ENCODE data around the gene TMA7.

The TMA7 gene

DNA sequence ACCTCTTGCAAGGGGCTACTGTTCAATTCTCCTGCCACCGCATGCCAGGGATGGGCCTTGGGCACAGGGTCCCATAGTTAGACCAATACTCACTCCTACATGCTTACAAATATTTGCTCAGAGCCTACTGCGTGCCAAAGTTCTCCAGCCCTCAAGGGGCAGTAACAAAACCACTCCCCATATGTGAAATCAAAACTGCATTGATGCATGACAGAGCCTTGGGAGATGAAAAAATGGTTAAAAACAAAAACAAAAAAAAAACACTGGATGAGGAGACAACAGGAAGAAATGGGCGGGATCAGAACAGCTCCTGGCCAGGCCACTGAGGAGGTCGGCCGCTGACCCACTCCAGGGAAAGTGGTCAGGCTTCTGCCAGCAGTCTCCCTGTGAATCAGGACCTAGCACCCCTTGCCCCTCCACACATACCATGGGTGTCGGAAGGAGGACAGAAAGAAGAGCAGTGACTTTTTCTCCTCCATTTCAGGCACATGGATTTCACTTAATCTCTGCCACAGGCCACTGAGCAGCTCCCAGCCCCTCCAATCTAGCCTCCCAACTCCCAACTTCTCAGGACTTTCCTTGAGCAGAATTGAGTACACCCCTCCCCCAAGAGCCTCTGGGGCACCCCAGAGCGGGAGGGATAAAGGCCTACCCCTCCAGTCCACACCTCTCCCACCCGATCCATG lies 13.0 kb upstream of the TMA7 start:
- Histone ChIP-seq H3K27me3 (ENCODE audit: control insufficient read depth, insufficient read depth, low read length) (no peaks in the 10 kb centered on the region), H3K9me3 (ENCODE audit: control insufficient read depth, insufficient read depth, low read length) (no peaks in the 10 kb centered on the region), H3K27ac (ENCODE audit: low read depth, low read length) (no peak overlapping the region), H3K4me1 (ENCODE audit: control insufficient read depth, insufficient read depth, low read length) (peaks cover 20% of the 10 kb centered on the region), H3K4me3 (ENCODE audit: low read depth, low read length) (peak overlapping the region; percentile 87; the same call in 1 of the 2 replicates), H3K36me3 (ENCODE audit: control insufficient read depth, insufficient read depth, low read length) (peaks cover 39% of the 10 kb centered on the region), H3K9ac (ENCODE audit: low read depth, low read length) (no peak overlapping the region)

DNA sequence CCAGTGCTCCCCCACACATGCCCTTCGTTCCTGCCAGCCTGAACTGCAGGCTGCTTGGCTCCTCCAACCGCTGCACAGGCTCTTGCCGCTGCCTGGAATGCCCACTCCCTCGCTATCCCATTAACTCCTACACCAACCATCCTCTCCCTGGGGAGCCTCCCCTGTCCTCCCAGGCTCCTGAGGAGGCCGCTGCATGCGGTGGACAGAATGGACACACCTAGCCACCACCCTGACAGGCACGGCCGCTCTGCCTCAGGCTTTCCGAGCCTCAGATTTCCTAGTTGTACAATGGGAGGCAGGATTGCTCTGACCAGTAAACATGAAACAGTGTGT lies 12.5 kb upstream of the TMA7 start:
- H3K9ac ChIP-seq (ENCODE audit: low read depth, low read length) = no peak overlapping the region
- peaks cover 39% of the 10 kb centered on the region for H3K36me3 ChIP-seq (ENCODE audit: control insufficient read depth, insufficient read depth, low read length)
- peak overlapping the region; percentile 87 for H3K4me3 ChIP-seq (ENCODE audit: low read depth, low read length)
- no peaks in the 10 kb centered on the region for H3K9me3 ChIP-seq (ENCODE audit: control insufficient read depth, insufficient read depth, low read length)
- H3K27ac ChIP-seq (ENCODE audit: low read depth, low read length) = no peak overlapping the region
- peaks cover 20% of the 10 kb centered on the region for H3K4me1 ChIP-seq (ENCODE audit: control insufficient read depth, insufficient read depth, low read length)
- no peaks in the 10 kb centered on the region for H3K27me3 ChIP-seq (ENCODE audit: control insufficient read depth, insufficient read depth, low read length)

DNA sequence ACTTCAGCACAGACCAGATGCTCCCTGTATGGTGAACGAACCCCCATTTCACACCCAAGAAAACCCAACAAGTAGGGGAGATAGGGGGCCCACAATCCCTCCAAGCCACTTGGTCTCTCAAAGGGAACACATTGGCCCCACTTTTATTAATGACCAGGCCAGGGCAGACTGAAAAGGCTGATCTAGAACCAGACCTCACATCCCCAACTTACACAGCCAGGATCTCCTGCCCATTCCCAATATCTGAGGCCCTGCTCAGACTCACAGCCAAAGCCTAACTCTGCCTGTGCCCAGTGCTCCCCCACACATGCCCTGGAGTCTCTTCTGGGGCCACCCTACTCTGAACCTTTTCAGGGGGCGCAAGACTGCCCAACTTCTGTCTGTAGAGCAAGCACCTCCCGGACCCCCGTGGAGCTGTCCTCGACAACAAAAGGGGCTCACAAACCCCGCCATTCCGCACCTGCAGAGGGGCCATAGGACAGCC lies 11.9 kb upstream of the TMA7 start:
- Histone ChIP-seq H3K9ac (ENCODE audit: low read depth, low read length) (peak overlapping the region; percentile 34), H3K4me1 (ENCODE audit: control insufficient read depth, insufficient read depth, low read length) (peaks cover 20% of the 10 kb centered on the region), H3K9me3 (ENCODE audit: control insufficient read depth, insufficient read depth, low read length) (no peaks in the 10 kb centered on the region), H3K36me3 (ENCODE audit: control insufficient read depth, insufficient read depth, low read length) (peaks cover 37% of the 10 kb centered on the region), H3K27ac (ENCODE audit: low read depth, low read length) (peak overlapping the region; percentile 66), H3K27me3 (ENCODE audit: control insufficient read depth, insufficient read depth, low read length) (no peaks in the 10 kb centered on the region), H3K4me3 (ENCODE audit: low read depth, low read length) (peak overlapping the region; percentile 87)

GRCh38 chr3:48428572-48429316 lies 11.3 kb upstream of the TMA7 start:
- Histone ChIP-seq H3K27me3 (ENCODE audit: control insufficient read depth, insufficient read depth, low read length) (no peaks in the 10 kb centered on the region), H3K9me3 (ENCODE audit: control insufficient read depth, insufficient read depth, low read length) (no peaks in the 10 kb centered on the region), H3K9ac (ENCODE audit: low read depth, low read length) (peak overlapping the region; percentile 91), H3K27ac (ENCODE audit: low read depth, low read length) (peak overlapping the region; percentile 94), H3K36me3 (ENCODE audit: control insufficient read depth, insufficient read depth, low read length) (peaks cover 37% of the 10 kb centered on the region), H3K4me3 (ENCODE audit: low read depth, low read length) (peak overlapping the region; percentile 87), H3K4me1 (ENCODE audit: control insufficient read depth, insufficient read depth, low read length) (peaks cover 20% of the 10 kb centered on the region)

DNA sequence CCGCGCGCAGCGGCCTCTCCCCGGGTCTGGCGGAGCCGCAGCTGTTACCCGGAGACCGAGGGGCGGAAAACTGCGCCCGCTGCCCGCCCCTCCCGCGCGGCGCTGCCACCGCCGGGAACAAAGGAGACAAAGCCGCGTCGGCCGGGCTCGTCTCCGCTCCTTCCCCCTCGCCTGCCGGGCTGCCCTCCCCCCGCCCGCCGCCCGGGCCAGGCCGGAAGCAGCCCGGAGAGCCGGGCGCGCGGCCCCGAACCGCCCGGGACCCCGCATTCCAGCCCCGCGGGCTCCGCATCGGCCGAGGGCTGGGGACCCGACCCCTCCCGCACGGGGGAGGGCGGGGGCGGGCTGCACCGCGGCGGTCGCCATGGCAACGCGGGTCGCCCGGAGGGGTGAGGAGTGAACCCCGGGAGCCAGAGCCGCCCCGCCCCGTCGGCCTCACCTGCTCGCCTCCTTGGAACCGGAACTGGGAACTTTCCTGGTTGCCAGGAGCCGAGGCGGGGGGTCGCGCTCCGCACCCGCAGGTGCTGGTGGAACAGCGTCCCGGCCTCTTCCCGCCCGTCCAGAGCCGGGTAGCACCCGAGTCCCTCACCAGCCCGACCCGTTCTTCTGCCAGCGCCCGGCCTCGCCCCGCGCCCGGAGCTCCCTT lies 10.6 kb upstream of the TMA7 start:
- Histone ChIP-seq H3K27me3 (ENCODE audit: control insufficient read depth, insufficient read depth, low read length) (no peaks in the 10 kb centered on the region), H3K9ac (ENCODE audit: low read depth, low read length) (peak overlapping the region; percentile 91), H3K4me1 (ENCODE audit: control insufficient read depth, insufficient read depth, low read length) (peaks cover 20% of the 10 kb centered on the region), H3K4me3 (ENCODE audit: low read depth, low read length) (peak overlapping the region; percentile 87), H3K9me3 (ENCODE audit: control insufficient read depth, insufficient read depth, low read length) (no peaks in the 10 kb centered on the region), H3K27ac (ENCODE audit: low read depth, low read length) (peak overlapping the region; percentile 94), H3K36me3 (ENCODE audit: control insufficient read depth, insufficient read depth, low read length) (peaks cover 39% of the 10 kb centered on the region)

GRCh38 chr3:48429960-48430707 lies 9.9 kb upstream of the TMA7 start, which contains the start of gene PLXNB1:
Gene PLXNB1, minus strand, starts transcription at chr3:48430086. Its CDS starts 5,475 bp downstream, at chr3:48424611.
- Histone ChIP-seq H3K4me1 (ENCODE audit: control insufficient read depth, insufficient read depth, low read length) (peaks cover 20% of the 10 kb centered on the region), H3K9ac (ENCODE audit: low read depth, low read length) (peak within 1 kb of the TSS; percentile 91), H3K36me3 (ENCODE audit: control insufficient read depth, insufficient read depth, low read length) (peaks cover 37% of the 10 kb centered on the region), H3K27me3 (ENCODE audit: control insufficient read depth, insufficient read depth, low read length) (no peaks in the 10 kb centered on the region), H3K4me3 (ENCODE audit: low read depth, low read length) (peak within 1 kb of the TSS; percentile 87), H3K9me3 (ENCODE audit: control insufficient read depth, insufficient read depth, low read length) (no peaks in the 10 kb centered on the region), H3K27ac (ENCODE audit: low read depth, low read length) (peak within 1 kb of the TSS; percentile 94)

DNA sequence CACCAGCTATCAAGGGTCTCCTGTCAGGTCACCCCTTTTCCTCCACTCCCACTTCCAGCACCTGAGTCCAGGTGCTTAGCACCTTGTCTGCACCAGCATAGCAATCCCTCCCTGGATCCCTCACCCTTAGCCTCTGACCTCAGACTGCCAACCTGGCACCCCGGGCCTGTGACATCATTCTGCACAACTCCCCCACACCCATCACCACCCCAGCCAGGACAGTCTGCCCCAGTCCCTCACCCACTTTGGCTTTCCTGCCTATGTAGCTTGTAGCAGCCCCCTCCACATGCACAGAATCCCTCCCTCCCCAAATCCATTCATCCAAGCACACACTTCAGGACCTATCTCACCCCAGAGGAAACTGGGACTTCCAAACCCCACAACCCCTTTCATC lies 9.4 kb upstream of the TMA7 start:
- peaks cover 35% of the 10 kb centered on the region for H3K36me3 ChIP-seq (ENCODE audit: control insufficient read depth, insufficient read depth, low read length)
- H3K9ac ChIP-seq (ENCODE audit: low read depth, low read length) = peak overlapping the region; percentile 29; the same call in 1 of the 2 replicates
- H3K4me3 ChIP-seq (ENCODE audit: low read depth, low read length) = peak overlapping the region; percentile 87
- H3K27ac ChIP-seq (ENCODE audit: low read depth, low read length) = peak overlapping the region; percentile 94
- no peaks in the 10 kb centered on the region for H3K27me3 ChIP-seq (ENCODE audit: control insufficient read depth, insufficient read depth, low read length)
- H3K4me1 ChIP-seq (ENCODE audit: control insufficient read depth, insufficient read depth, low read length) = peaks cover 21% of the 10 kb centered on the region
- H3K9me3 ChIP-seq (ENCODE audit: control insufficient read depth, insufficient read depth, low read length) = no peaks in the 10 kb centered on the region

GRCh38 chr3:48431224-48432029 lies 8.6 kb upstream of the TMA7 start:
- Histone ChIP-seq H3K27ac (ENCODE audit: low read depth, low read length) (no peak overlapping the region), H3K9ac (ENCODE audit: low read depth, low read length) (no peak overlapping the region), H3K4me1 (ENCODE audit: control insufficient read depth, insufficient read depth, low read length) (peaks cover 23% of the 10 kb centered on the region)

DNA sequence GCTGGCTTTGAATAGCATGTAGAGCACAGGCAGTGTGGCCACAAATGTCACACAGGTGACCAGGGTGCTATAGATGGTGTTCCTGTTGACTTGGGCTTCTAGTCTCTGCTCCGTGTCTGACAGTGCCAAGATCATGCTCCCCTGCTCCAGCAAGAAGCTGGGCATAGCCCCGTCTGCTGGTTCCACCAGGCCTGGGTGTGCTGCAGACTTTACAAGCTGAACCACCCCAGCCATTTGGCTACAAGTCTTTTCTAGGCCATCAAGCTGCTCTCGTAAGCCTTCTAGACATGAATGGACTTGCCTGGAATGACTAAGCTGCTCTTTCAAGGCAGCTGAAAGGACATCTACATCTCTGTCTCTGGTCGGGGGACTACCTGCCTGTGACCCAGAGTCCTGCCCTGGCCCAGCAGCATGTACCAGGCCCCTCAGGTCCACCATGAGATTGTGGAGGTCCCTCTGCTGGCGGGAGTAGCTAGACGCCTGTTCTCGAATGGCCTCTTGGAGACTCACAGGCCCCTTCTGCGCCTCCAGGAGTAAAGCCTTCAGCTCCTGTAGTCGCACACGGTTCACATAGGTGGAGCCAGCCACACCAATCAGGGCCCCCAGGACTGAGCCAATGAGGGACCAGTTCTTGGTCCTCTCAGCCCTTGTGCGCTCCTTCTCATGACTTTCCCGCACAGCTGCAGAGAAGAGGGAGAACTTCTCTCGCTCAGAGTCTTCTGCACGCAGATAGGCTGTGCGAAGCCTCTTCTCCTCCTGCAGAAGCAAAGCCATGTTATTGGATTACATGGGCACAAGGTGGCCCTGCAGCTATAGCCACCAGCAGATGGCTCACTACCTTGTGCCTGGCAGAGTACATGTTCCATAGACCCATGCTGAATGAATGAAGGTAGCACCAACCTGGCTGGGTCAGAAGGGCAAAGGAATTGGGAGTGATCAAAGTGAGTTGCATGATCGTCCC lies 7.4 kb upstream of the TMA7 start:
- Histone ChIP-seq H3K36me3 (ENCODE audit: control insufficient read depth, insufficient read depth, low read length) (peaks cover 35% of the 10 kb centered on the region), H3K9me3 (ENCODE audit: control insufficient read depth, insufficient read depth, low read length) (no peaks in the 10 kb centered on the region), H3K4me1 (ENCODE audit: control insufficient read depth, insufficient read depth, low read length) (peaks cover 20% of the 10 kb centered on the region), H3K27me3 (ENCODE audit: control insufficient read depth, insufficient read depth, low read length) (no peaks in the 10 kb centered on the region), H3K4me3 (ENCODE audit: low read depth, low read length) (no peak overlapping the region), H3K9ac (ENCODE audit: low read depth, low read length) (no peak overlapping the region), H3K27ac (ENCODE audit: low read depth, low read length) (peak overlapping the region; percentile 16)

More at GRCh38 chr3:48431224-48432029, 8.6 kb upstream of the TMA7 start:
- peaks cover 35% of the 10 kb centered on the region for H3K36me3 ChIP-seq (ENCODE audit: control insufficient read depth, insufficient read depth, low read length)
- H3K4me3 ChIP-seq (ENCODE audit: low read depth, low read length) = no peak overlapping the region
- no peaks in the 10 kb centered on the region for H3K27me3 ChIP-seq (ENCODE audit: control insufficient read depth, insufficient read depth, low read length)
- H3K9me3 ChIP-seq (ENCODE audit: control insufficient read depth, insufficient read depth, low read length) = no peaks in the 10 kb centered on the region
